NCI-H1048 (cell line): ENCODE data around the gene MRFAP1.
"Not testable (repeated sequence)": the region's sequence is repeated elsewhere in the genome, so short reads cannot be mapped to it uniquely, and the experiment has no call there.

Source experiments
- DNase-seq: peaks from one replicate; lab custom pipeline; 2025; lab: John Stamatoyannopoulos, UW

MRFAP1 gene

DNA sequence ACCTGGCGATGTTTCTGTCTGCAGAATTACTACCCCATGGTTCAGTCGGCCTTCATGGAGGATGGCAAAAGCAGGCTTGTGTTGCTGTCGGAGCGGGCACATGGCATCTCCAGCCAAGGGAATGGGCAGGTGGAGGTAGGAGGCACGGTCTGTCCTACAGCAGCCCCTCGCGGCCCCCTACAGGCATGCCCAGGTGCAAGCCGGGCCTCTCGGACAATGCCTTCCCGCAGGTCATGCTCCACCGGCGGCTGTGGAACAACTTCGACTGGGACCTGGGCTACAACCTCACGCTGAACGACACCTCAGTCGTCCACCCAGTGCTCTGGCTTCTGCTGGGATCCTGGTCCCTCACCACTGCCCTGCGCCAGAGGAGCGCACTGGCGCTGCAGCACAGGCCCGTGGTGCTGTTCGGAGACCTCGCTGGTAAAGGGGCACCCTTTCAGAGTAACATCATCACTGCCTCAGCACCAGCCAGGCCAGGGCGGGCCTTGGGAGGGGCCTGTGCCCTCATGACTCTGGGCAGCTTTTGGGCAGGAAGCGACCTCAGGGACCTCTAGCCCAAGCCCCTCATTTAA lies 29.5 kb upstream of the MRFAP1 start:
- DNase-seq = no peak

- no peak for DNase-seq
Measured at GRCh38 chr4:6612961-6613675, 27.4 kb upstream of the MRFAP1 start.

- DNase-seq = no peak
Measured at GRCh38 chr4:6613676-6614651, 26.5 kb upstream of the MRFAP1 start.

DNA sequence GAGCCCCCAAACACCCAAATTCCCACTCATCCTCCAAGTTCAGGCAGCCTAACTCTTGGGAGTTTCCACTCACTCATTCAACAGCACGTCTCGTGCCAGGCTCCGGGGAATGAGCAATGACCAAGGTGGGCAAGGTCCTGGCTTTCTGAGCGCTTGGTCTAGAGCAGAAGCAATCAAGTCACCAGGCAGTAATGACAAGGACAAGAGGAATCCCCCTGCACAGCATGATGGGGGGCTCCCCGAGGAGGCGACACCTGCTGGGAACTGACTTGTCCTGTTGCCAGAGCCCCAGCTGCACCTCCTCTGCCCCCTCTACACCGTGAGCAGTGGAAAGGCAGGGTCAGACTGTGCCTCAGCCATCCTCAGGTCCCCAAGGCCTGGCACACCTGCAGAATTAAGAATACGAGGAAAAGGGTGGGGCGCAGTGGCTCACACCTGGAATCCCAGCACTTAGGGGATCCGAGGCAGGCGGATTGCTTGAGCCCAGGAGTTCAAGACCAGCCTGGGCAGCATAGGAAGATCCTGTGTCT lies 25.7 kb upstream of the MRFAP1 start:
- DNase-seq = no peak

DNA sequence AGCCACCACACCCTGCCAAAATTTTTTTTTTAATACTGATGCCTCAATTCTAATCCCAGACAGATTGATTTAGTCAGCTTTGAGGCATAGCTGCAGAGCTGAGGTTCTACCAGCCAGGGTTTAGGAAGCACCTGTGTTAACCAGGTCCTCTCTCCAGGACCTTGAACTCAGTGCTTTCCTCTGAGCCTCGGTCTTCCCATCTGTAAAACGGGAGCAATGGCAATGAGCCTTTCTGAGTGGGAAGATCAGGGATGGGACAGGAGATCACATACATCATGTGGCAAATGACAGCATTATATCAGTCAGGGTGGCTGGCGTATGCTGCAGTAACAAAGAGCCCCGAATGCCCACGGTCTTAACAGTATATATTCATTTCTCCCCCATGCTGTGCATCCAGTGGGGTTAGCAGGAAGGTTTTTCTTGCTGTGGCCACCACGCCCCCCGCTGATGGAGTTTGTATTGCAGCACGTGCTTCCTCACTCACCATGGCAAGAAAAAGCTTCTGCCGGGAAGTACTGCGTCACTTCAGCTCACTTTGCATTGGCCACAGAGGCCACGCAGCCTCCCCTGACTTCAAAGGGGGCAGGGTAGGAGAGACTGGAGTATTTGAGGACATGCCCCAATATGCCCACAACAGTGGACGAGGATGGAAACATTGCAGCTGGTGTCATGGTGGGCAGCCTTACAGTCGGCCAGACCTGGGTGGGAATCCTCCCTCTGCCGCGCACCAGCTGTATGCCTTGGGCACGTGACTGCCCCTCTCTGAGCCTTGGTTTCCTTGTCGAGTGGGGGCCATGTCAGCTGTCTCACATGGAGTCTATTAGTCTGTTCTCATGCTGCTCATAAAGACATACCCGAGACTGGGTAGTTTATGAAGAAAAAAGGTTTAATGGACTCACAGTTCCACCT lies 24.1 kb upstream of the MRFAP1 start:
- no peak for DNase-seq

DNA sequence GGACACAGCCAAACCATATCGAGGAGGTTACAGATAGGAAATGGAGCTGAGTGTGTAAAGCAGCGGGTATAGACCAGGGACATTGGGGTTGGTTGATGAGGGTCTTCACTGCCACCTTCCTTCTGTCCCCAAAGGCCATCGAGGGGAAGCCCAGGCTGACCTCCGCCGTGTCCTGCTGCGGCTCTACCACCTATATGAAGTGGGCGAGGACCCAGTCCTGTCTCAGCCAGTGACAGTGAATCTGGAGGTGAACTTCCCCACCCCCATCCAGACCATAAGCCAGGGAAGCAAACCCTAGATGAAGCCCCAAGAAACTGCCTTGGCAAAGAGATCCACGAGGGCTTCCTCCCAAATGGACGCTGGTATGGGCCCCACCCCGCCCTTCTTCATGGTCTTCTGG lies 23.2 kb upstream of the MRFAP1 start:
- no peak for DNase-seq

GRCh38 chr4:6618386-6619115 lies 21.9 kb upstream of the MRFAP1 start:
- no peak for DNase-seq

DNA sequence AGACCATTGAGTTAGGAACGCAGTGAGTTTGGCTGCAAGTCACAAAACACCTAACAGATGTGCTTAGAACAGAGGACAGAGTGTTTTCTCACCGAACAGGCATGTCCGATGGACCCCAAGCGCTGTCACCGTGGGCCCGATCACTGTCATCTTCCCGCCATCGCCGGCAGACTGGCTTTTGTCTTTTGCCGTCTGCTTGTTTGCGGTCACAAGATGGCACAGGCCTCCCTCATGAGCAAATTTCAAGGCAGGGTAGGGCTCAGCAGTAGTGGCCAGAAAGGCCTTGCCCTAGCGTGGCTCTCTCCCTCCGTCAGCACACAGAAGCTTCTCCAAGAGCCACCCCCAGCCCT lies 21.4 kb upstream of the MRFAP1 start:
- DNase-seq = no peak

GRCh38 chr4:6619466-6620255 lies 20.8 kb upstream of the MRFAP1 start:
- DNase-seq = no peak

DNA sequence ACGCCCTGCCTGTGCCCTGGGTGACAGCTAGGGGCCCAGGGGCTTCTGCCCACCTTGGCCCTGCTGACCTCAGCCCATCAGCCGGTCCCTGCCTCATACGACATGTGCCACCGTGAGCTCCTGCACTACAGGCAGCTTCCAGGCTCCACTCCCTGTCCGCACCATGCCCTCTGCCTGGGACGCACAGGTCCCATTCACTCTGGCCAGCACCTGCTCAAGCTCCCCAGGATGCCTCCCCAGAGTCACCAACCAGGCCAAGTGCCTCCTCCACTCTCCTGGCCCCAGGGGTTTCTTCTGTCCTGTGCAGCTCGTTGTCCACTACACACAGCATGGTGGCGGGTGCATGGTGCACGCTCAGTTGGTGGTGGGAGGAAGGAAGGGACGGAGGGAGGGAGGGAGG lies 20.2 kb upstream of the MRFAP1 start:
- DNase-seq = no peak

DNA sequence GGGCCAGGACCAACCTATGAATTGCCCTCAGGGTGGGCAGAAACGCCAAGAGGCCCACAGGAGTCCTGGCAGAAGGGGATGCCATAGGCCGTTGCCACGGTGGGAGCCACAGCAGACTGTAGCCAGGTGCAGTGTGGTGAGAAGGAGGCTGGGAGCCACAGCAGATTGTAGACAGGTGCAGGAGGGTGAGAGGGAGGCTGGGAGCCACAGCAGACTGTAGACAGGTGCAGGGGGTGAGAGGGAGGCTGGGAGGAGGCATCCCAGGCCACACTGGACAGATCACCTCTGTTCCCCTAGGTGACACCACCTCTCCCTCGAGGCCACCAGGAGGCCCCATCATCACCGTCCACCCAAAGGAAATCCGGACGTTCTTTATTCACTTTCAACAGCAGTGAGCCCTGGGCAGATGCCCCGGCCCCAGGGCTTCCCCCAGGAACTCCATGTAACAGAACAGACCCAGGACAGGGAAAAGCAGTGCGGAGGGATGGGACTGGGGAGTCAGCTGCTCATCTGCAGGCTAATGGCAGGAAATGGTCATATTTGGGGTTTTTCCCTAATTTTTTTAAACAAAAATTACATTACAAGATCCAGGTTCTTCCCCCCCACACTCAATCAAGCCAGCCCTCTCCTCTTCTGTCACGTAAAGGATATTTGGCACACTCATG lies 19.5 kb upstream of the MRFAP1 start:
- DNase-seq = no peak

DNA sequence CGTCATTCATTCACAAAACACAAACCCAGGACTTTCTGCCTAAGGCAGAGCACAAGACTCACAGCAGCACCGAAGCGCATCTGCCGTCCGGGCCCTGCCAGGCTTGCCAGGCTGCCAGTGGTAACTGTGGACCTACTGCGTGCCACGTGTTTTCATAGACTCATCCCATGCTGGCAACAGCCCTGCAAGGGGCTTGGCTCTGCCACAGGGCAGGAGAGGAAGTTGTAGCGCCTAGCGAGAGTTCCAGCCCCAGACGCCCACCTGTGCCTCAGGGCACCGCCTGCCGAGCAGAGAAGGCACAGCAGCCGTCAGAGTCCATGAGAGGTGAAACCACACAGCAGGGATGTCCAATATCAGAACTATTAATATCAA lies 18.9 kb upstream of the MRFAP1 start:
- no peak for DNase-seq

- DNase-seq = no peak
Measured at GRCh38 chr4:6622744-6623143, 17.7 kb upstream of the MRFAP1 start.

DNA sequence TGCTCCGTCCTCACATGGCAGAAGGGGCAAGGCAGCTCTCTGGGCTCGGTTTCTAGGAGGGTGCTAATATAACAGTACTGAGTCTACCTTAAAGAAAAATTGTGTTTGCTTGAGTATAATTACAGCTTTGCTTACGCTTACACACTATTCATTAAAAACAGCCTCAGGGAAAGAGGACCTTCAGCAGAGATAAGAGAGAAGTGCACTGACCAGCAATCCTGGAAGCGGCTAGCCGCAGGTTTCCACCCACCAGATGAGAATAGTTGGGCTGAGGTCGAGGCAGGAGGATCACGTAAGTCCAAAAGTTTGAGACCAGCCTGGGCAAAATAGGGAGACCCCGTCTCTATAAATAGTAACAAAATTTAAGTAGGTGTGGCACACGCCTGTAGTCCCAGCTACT lies 15.2 kb upstream of the MRFAP1 start:
- no peak for DNase-seq

- no peak for DNase-seq
Measured at GRCh38 chr4:6626066-6626465, 14.4 kb upstream of the MRFAP1 start.

DNA sequence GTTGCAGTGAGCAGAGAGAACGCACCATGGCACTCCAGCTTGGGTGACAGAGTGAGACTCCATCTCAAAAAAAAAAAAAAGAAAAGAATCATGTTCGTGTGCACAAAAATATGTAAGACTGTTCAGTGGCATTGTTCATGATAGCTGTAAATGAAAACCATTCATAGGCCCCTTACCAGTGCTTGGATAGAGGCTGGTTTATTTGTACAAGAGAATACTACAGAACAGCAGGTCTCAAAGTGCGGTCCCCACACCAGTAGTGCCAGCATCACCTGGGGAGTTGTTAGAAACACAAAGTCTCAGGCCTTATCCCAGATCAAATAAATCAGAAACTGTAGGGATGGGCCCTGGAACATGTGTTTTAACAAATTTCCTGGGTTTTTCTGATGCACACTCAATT lies 12.7 kb upstream of the MRFAP1 start:
- DNase-seq = no peak

DNA sequence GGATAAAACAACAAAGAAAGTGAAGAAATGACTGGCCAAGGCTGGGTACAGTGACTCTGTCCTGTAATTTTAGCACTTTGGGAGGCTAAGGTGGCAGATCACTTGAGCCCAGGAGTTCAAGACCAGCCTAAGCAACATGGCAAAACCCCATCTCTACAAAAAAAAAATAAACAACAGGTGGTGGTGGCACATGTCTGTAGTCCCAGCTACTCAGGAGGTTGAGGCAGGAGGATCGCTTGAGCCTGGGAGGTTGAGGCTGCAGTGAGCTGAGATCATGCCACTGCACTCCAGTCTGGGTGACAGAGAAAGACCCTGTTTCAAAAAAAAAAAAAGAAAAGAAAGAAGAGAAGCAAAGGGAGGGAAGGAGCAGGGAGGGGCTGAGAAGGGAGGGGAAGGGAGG lies 12.0 kb upstream of the MRFAP1 start:
- not testable (repeated sequence) for DNase-seq

GRCh38 chr4:6632125-6632524 lies 8.4 kb upstream of the MRFAP1 start:
- DNase-seq = no peak

DNA sequence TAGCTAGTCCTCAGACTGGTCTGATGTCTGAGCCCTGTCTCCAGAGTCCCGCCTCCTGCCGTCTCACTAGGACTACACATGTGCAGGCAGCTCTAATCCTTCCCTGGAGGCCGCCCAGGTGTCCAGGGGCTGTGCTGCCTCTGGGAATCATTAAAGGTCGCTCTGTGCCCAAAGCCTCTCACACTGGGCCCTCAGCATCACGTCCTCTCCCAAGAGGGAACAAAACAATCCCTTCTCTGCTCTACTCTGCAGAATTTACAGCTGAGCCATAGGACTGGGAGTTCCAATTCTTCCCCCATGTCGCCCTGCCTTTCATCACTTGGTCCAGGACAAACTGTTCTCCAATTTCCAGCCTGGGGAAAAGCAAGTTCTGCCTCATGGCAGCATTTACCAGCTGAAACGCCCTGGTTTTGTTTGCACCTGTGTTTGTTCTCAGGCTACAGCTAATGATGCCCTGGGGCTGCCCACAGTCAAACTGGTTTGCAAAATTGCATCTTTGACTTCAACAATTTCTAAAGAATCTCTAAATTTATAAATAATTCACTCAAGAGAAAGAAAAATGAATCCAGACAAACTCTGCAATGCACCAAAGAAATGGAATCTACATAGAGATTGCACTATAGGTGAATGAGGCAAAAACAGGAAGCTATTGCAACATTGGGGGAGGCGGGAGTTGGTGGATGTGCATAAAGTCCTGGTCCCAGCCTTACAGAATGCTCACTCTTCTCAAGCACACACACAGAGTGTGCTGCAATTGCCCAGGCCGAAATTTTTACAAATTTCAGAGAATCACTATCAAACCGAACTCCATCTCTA lies 7.2 kb upstream of the MRFAP1 start:
- DNase-seq = no peak
